ENCODE measurements around the gene SFXN5. TPM values are rescaled to one million over a fixed set of nuclear protein-coding genes. Genes with fewer than 3 reads are reported as not detected.

SFXN5 gene
- total RNA-seq, 1 donor from 2014 or later = 20.2 TPM

GRCh38 chr2:73007991-73008765 lies 63.3 kb downstream of the SFXN5 start:
- no peak for TF ChIP-seq CTCF (IDR thresholded peaks at IDR 0.05; ENCODE audit: unreplicated experiment)
- peak in 1 of 2 experiments; percentile 20 for DNase-seq (ENCODE audit: low spot score in 2 of 2, unreplicated experiment in 2 of 2)
- Mint-ChIP-seq H3K9me3 (no peaks in the 10 kb centered on the region), H3K27ac (no peak overlapping the region), H3K4me3 (no peak overlapping the region), H3K4me1 (no peaks in the 10 kb centered on the region), H3K27me3 (ENCODE audit: low read depth) (no peaks in the 10 kb centered on the region), H3K36me3 (peaks cover 3% of the 10 kb centered on the region)

- Mint-ChIP-seq H3K4me1 (no peaks in the 10 kb centered on the region), H3K27ac (no peak overlapping the region), H3K27me3 (ENCODE audit: low read depth) (no peaks in the 10 kb centered on the region), H3K4me3 (no peak overlapping the region), H3K36me3 (peaks cover 3% of the 10 kb centered on the region), H3K9me3 (no peaks in the 10 kb centered on the region)
- DNase-seq (ENCODE audit: low spot score in 2 of 2, unreplicated experiment in 2 of 2) = peak in 1 of 2 experiments; percentile 25
- TF ChIP-seq CTCF (IDR thresholded peaks at IDR 0.05; ENCODE audit: unreplicated experiment) = no peak
These were observed 64.4 kb downstream of the SFXN5 start for GRCh38 chr2:73006969-73007710.

- peak in 1 of 2 experiments; percentile 17 for DNase-seq (ENCODE audit: low spot score in 2 of 2, unreplicated experiment in 2 of 2)
- Mint-ChIP-seq H3K27ac (no peak overlapping the region), H3K9me3 (no peaks in the 10 kb centered on the region), H3K27me3 (ENCODE audit: low read depth) (no peaks in the 10 kb centered on the region), H3K4me3 (no peak overlapping the region), H3K36me3 (no peaks in the 10 kb centered on the region), H3K4me1 (no peaks in the 10 kb centered on the region)
- no peak for TF ChIP-seq CTCF (IDR thresholded peaks at IDR 0.05; ENCODE audit: unreplicated experiment)
These were observed 66.5 kb downstream of the SFXN5 start for GRCh38 chr2:73004889-73005596.

- no peaks in the 10 kb centered on the region for H3K9me3 Mint-ChIP-seq
- TF ChIP-seq CTCF (IDR thresholded peaks at IDR 0.05; ENCODE audit: unreplicated experiment) = no peak
- H3K27me3 Mint-ChIP-seq (ENCODE audit: low read depth) = no peaks in the 10 kb centered on the region
- DNase-seq (ENCODE audit: low spot score in 2 of 2, unreplicated experiment in 2 of 2) = peak in 1 of 2 experiments; percentile 20
- H3K27ac Mint-ChIP-seq = no peak overlapping the region
- H3K4me1 Mint-ChIP-seq = no peaks in the 10 kb centered on the region
- no peak overlapping the region for H3K4me3 Mint-ChIP-seq
- H3K36me3 Mint-ChIP-seq = no peaks in the 10 kb centered on the region
These were observed 67.0 kb downstream of the SFXN5 start for GRCh38 chr2:73004466-73004865.

- H3K9me3 Mint-ChIP-seq = no peaks in the 10 kb centered on the region
- DNase-seq (ENCODE audit: low spot score in 2 of 2, unreplicated experiment in 2 of 2) = no peak
- H3K27me3 Mint-ChIP-seq (ENCODE audit: low read depth) = no peaks in the 10 kb centered on the region
- no peak overlapping the region for H3K27ac Mint-ChIP-seq
- no peaks in the 10 kb centered on the region for H3K4me1 Mint-ChIP-seq
- H3K36me3 Mint-ChIP-seq = no peaks in the 10 kb centered on the region
- TF ChIP-seq CTCF (IDR thresholded peaks at IDR 0.05; ENCODE audit: unreplicated experiment) = no peak
- no peak overlapping the region for H3K4me3 Mint-ChIP-seq
These were observed 68.5 kb downstream of the SFXN5 start for GRCh38 chr2:73003027-73003426.
